ENCODE results near the gene ALDH1L1.
A peak's percentile ranks its signal among the peaks of the same experiment; 100 is the strongest.

ALDH1L1 gene

GRCh38 chr3:126180477-126181397 is at the start of gene ALDH1L1:
TSS of gene ALDH1L1 (minus strand) at chr3:126180586. CDS start at chr3:126160979, 19,607 bp downstream.
- DNase-seq (ENCODE audit: low read depth in 3 of 3): no peak

GRCh38 chr3:126226374-126226773 is 46.0 kb upstream of the ALDH1L1 start:
- DNase-seq (ENCODE audit: low read depth in 3 of 3): no peak

- DNase-seq (ENCODE audit: low read depth in 3 of 3): no peak
These were observed 36.0 kb upstream of the ALDH1L1 start for GRCh38 chr3:126216416-126216815.

GRCh38 chr3:126213379-126214028 is 33.1 kb upstream of the ALDH1L1 start:
- DNase-seq (ENCODE audit: low read depth in 3 of 3): no peak

GRCh38 chr3:126212620-126213378 is 32.4 kb upstream of the ALDH1L1 start:
- DNase-seq (ENCODE audit: low read depth in 3 of 3): no peak

- no peak for DNase-seq (ENCODE audit: low read depth in 3 of 3)
These were observed 31.8 kb upstream of the ALDH1L1 start for GRCh38 chr3:126212250-126212619.

- no peak for DNase-seq (ENCODE audit: low read depth in 3 of 3)
These were observed 31.2 kb upstream of the ALDH1L1 start for GRCh38 chr3:126211569-126211968.

GRCh38 chr3:126210606-126211005 is 30.2 kb upstream of the ALDH1L1 start:
- DNase-seq (ENCODE audit: low read depth in 3 of 3): no peak

- DNase-seq (ENCODE audit: low read depth in 3 of 3): no peak
These were observed 29.4 kb upstream of the ALDH1L1 start for GRCh38 chr3:126209741-126210140.

- DNase-seq (ENCODE audit: low read depth in 3 of 3): no peak
These were observed 28.3 kb upstream of the ALDH1L1 start for GRCh38 chr3:126208606-126209256.

- DNase-seq (ENCODE audit: low read depth in 3 of 3): no peak
These were observed 27.8 kb upstream of the ALDH1L1 start for GRCh38 chr3:126208182-126208581.

GRCh38 chr3:126207166-126207565 is 26.8 kb upstream of the ALDH1L1 start:
- no peak for DNase-seq (ENCODE audit: low read depth in 3 of 3)

- DNase-seq (ENCODE audit: low read depth in 3 of 3): no peak
These were observed 25.6 kb upstream of the ALDH1L1 start for GRCh38 chr3:126205717-126206655.

GRCh38 chr3:126202680-126203079 is 22.3 kb upstream of the ALDH1L1 start:
- no peak for DNase-seq (ENCODE audit: low read depth in 3 of 3)

- DNase-seq (ENCODE audit: low read depth in 3 of 3): no peak
These were observed 21.9 kb upstream of the ALDH1L1 start for GRCh38 chr3:126202276-126202675.

- DNase-seq (ENCODE audit: low read depth in 3 of 3): no peak
These were observed 20.8 kb upstream of the ALDH1L1 start for GRCh38 chr3:126201168-126201567.

GRCh38 chr3:126200534-126200933 is 20.1 kb upstream of the ALDH1L1 start:
- no peak for DNase-seq (ENCODE audit: low read depth in 3 of 3)

- DNase-seq (ENCODE audit: low read depth in 3 of 3): no peak
These were observed 18.9 kb upstream of the ALDH1L1 start for GRCh38 chr3:126199256-126199655.

- DNase-seq (ENCODE audit: low read depth in 3 of 3): peak; percentile 18 to 33 (median 21)
These were observed 17.6 kb upstream of the ALDH1L1 start for GRCh38 chr3:126197854-126198584.

- no peak for DNase-seq (ENCODE audit: low read depth in 3 of 3)
These were observed 17.0 kb upstream of the ALDH1L1 start for GRCh38 chr3:126197343-126197742.
